ENCODE measurements around the gene TTC7B. TPM values are rescaled to one million over a fixed set of nuclear protein-coding genes. Genes with fewer than 3 reads are reported as not detected.

The TTC7B gene
- total RNA-seq, 4 donors from 2014 or later = 3.3 to 18.1 (median 10.0) TPM

- Histone ChIP-seq H3K27me3 (no peaks in the 10 kb centered on the region), H3K4me1 (peaks cover 0 to 12% (median 0%) of the 10 kb centered on the region in 3 donors), H3K4me3 (no peak overlapping the region), H3K9me3 (no peaks in the 10 kb centered on the region), H3K36me3 (no peaks in the 10 kb centered on the region), H3K27ac (no peak overlapping the region)
- 66 to 67% methylated on average over 1 to 3 of the region's 3 CpGs for WGBS, 2 donors
- no peak for DNase-seq
- no peak for TF ChIP-seq CTCF (IDR thresholded peaks at IDR 0.05)
- no peak for TF ChIP-seq POLR2A (IDR thresholded peaks at IDR 0.05)
- intact Hi-C loops (cut with DNase I) = no loop called here
Measured at GRCh38 chr14:90717916-90718315, 98.3 kb downstream of the TTC7B start.

- no peak for DNase-seq
- Histone ChIP-seq H3K4me3 (no peak overlapping the region), H3K27ac (no peak overlapping the region), H3K27me3 (no peaks in the 10 kb centered on the region), H3K36me3 (no peaks in the 10 kb centered on the region), H3K4me1 (peaks cover 0 to 12% (median 0%) of the 10 kb centered on the region in 3 donors), H3K9me3 (no peaks in the 10 kb centered on the region)
- intact Hi-C loops (cut with DNase I) = no loop called here
- WGBS, 2 donors = 59 to 67% methylated on average over 4 of the region's 4 CpGs
- TF ChIP-seq POLR2A (IDR thresholded peaks at IDR 0.05) = no peak
- TF ChIP-seq CTCF (IDR thresholded peaks at IDR 0.05) = no peak
Measured at GRCh38 chr14:90715993-90716392, 100.2 kb downstream of the TTC7B start.

- WGBS, 2 donors = 91 to 94% methylated on average over 2 of the region's 2 CpGs
- Histone ChIP-seq H3K27ac (no peak overlapping the region), H3K4me1 (peaks cover 0 to 12% (median 0%) of the 10 kb centered on the region in 3 donors), H3K4me3 (no peak overlapping the region), H3K27me3 (no peaks in the 10 kb centered on the region), H3K36me3 (no peaks in the 10 kb centered on the region), H3K9me3 (no peaks in the 10 kb centered on the region)
- no peak for DNase-seq
- intact Hi-C loops (cut with DNase I) = no loop called here
- no peak for TF ChIP-seq CTCF (IDR thresholded peaks at IDR 0.05)
- TF ChIP-seq POLR2A (IDR thresholded peaks at IDR 0.05) = no peak
Measured at GRCh38 chr14:90715495-90715894, 100.7 kb downstream of the TTC7B start.

- intact Hi-C loops (cut with DNase I) = no loop called here
- Histone ChIP-seq H3K36me3 (no peaks in the 10 kb centered on the region), H3K27me3 (no peaks in the 10 kb centered on the region), H3K4me3 (no peak overlapping the region), H3K9me3 (no peaks in the 10 kb centered on the region), H3K4me1 (peaks cover 0 to 12% (median 0%) of the 10 kb centered on the region in 3 donors), H3K27ac (no peak overlapping the region)
- DNase-seq = no peak
- 100% methylated on average over 1 of the region's 1 CpG for WGBS, 2 donors
- no peak for TF ChIP-seq CTCF (IDR thresholded peaks at IDR 0.05)
- TF ChIP-seq POLR2A (IDR thresholded peaks at IDR 0.05) = no peak
Measured at GRCh38 chr14:90714811-90715210, 101.4 kb downstream of the TTC7B start.

- 91 to 97% methylated on average over 9 of the region's 9 CpGs for WGBS, 2 donors
- Histone ChIP-seq H3K36me3 (no peaks in the 10 kb centered on the region), H3K27me3 (no peaks in the 10 kb centered on the region), H3K27ac (no peak overlapping the region), H3K4me3 (no peak overlapping the region), H3K9me3 (no peaks in the 10 kb centered on the region), H3K4me1 (peaks cover 0 to 6% (median 0%) of the 10 kb centered on the region in 3 donors)
- no peak for DNase-seq
- no peak for TF ChIP-seq CTCF (IDR thresholded peaks at IDR 0.05)
- intact Hi-C loops (cut with DNase I) = no loop called here
Measured at GRCh38 chr14:90704738-90705392, 111.4 kb downstream of the TTC7B start.

All from esophagus squamous epithelium (tissue), 5 donors.